HepG2 (cell line): ENCODE measurements around the gene MOB3C. TPM values are rescaled to one million over a fixed set of nuclear protein-coding genes. Genes with fewer than 3 reads are reported as not detected.

Experiments
- CEBPG ChIP-seq: IDR thresholded peaks from 2 replicates; pipeline ENCODE4 v1.6.1; 2016
- FOXA1 ChIP-seq, 2 experiments: fragments of 450-650 bp in 1 of 2; sonication (generic) in 1 of 2; formaldehyde crosslinking in 1 of 2; IDR thresholded peaks; 2 replicates each; pipeline versions ENCODE4 v1.4.0 to v1.6.1; 2016 to 2020; ENCODE audit warnings: missing genetic modification reagents in 1 of 2
- GTF2F1 ChIP-seq: fragments of 150-350 bp; IDR thresholded peaks from 2 replicates; pipeline ENCODE4 v1.6.1; 2014; ENCODE audit warnings: low read length
- MYC ChIP-seq: sonication (generic); formaldehyde crosslinking; IDR thresholded peaks from 2 replicates; pipeline ENCODE4 v1.9.0; 2021; ENCODE audit warnings: missing genetic modification reagents, borderline replicate concordance
- SNAPC5 ChIP-seq: sonication (generic); formaldehyde crosslinking; IDR thresholded peaks from 2 replicates; pipeline ENCODE4 v1.8.1; 2023; ENCODE audit warnings: mild to moderate bottlenecking, missing genetic modification reagents, borderline replicate concordance
- SP4 ChIP-seq: sonication (generic); formaldehyde crosslinking; IDR thresholded peaks from 2 replicates; pipeline ENCODE4 v1.8.1; 2023; ENCODE audit warnings: mild to moderate bottlenecking, missing genetic modification reagents
- TFDP1 ChIP-seq: IDR thresholded peaks from 2 replicates; pipeline ENCODE4 v1.6.1; 2016; ENCODE audit warnings: missing compliant biosample characterization, missing genetic modification reagents, borderline replicate concordance
- THAP7 ChIP-seq: sonication (generic); formaldehyde crosslinking; IDR thresholded peaks from 2 replicates; pipeline ENCODE4 v1.8.1; 2023; ENCODE audit warnings: mild to moderate bottlenecking, missing genetic modification reagents
- ZHX1 ChIP-seq: sonication (generic); formaldehyde crosslinking; IDR thresholded peaks from 2 replicates; pipeline ENCODE4 v1.8.1; 2022; ENCODE audit warnings: low read depth, mild to moderate bottlenecking, missing genetic modification reagents
- ZKSCAN8 ChIP-seq: IDR thresholded peaks from 2 replicates; pipeline ENCODE4 v1.6.1; 2016; ENCODE audit warnings: borderline replicate concordance, missing genetic modification reagents, missing compliant biosample characterization
- ZNF280D ChIP-seq: sonication (generic); formaldehyde crosslinking; IDR thresholded peaks from 2 replicates; pipeline ENCODE4 v1.5.1; 2020; ENCODE audit warnings: mild to moderate bottlenecking, missing genetic modification reagents
- ZNF326 ChIP-seq: sonication (generic); formaldehyde crosslinking; IDR thresholded peaks from 2 replicates; pipeline ENCODE4 v1.4.0; 2020; ENCODE audit warnings: missing genetic modification reagents, borderline replicate concordance
- ZNF556 ChIP-seq: sonication (generic); formaldehyde crosslinking; IDR thresholded peaks from 2 replicates; pipeline ENCODE4 v1.4.0; 2020; ENCODE audit warnings: mild to moderate bottlenecking, missing genetic modification reagents, borderline replicate concordance
- ZNF878 ChIP-seq: sonication (generic); formaldehyde crosslinking; IDR thresholded peaks from 2 replicates; pipeline ENCODE4 v1.8.1; 2023; ENCODE audit warnings: mild to moderate bottlenecking, missing genetic modification reagents, moderate library complexity
- ZSCAN20 ChIP-seq: sonication (generic); formaldehyde crosslinking; IDR thresholded peaks from 2 replicates; pipeline ENCODE4 v1.4.0; 2020; ENCODE audit warnings: missing genetic modification reagents, mild to moderate bottlenecking, borderline replicate concordance
- polyA plus RNA-seq, 8 experiments: library from polyadenylated mRNA; depleted of rRNA in 3 of 8; stranded (reverse) in 7 of 8; unstranded in 1 of 8; fragments of >200 nt; fragmentation: Illumina TruSeq in 4 of 8; extraction: Trizol in 4 of 8; gene quantifications; 2 replicates each; pipeline versions ENCODE4 v1.2.1 to v1.2.3, GENCODE V29; 2011 to 2016; ENCODE audit warnings: low read depth in 4 of 8, missing spikeins in 1 of 8, mixed read lengths in 1 of 8; ENCODE audit not compliant: insufficient read depth in 1 of 8
- total RNA-seq, 5 experiments: library from RNA; depleted of rRNA; stranded (reverse); fragments of >200 nt; fragmentation: Illumina TruSeq; extraction: Trizol; gene quantifications; 2 replicates each; pipeline ENCODE4 v1.2.3, GENCODE V29; 2016; ENCODE audit warnings: low read depth in 1 of 5
- TF ChIP-seq, protein P1 (sequence below): sonication (generic); formaldehyde crosslinking; IDR thresholded peaks from 2 replicates; pipeline ENCODE4 v1.5.1; 2020; ENCODE audit warnings: mild to moderate bottlenecking, missing genetic modification reagents, borderline replicate concordance
- TF ChIP-seq, protein P2 (sequence below): fragments of 450-650 bp; IDR thresholded peaks from 2 replicates; pipeline ENCODE4 v1.6.1; 2017

The MOB3C gene
- total and polyA plus RNA-seq, 2 of the 13 experiments (the other 11 are each of a cell fraction or from before 2014, with no cell fraction given), result 3.5 to 4.1 TPM

- TF ChIP-seq MYC (CRISPR knock-in tag) (0 out of 2 replicates have a peak, but pooled peaks have one; percentile 16), SP4 (CRISPR knock-in tag) (peak; percentile 18; the same call in 1 of the 2 replicates), ZHX1 (CRISPR knock-in tag) (no peak), SNAPC5 (CRISPR knock-in tag) (no peak), TFDP1 (CRISPR knock-in tag) (no peak), ZNF280D (CRISPR knock-in tag) (no peak), ZNF326 (CRISPR knock-in tag) (no peak), ZNF878 (no peak), FOXA1 (IDR thresholded peaks at IDR 0.05) (no peak), FOXA1 (CRISPR knock-in tag; IDR thresholded peaks at IDR 0.05) (no peak), GTF2F1 (no peak), ZSCAN20 (no peak), THAP7 (no peak), ZKSCAN8 (CRISPR knock-in tag) (no peak), ZNF556 (CRISPR knock-in tag) (no peak), CEBPG (CRISPR knock-in tag) (no peak)
- TF ChIP-seq, protein P1, sequence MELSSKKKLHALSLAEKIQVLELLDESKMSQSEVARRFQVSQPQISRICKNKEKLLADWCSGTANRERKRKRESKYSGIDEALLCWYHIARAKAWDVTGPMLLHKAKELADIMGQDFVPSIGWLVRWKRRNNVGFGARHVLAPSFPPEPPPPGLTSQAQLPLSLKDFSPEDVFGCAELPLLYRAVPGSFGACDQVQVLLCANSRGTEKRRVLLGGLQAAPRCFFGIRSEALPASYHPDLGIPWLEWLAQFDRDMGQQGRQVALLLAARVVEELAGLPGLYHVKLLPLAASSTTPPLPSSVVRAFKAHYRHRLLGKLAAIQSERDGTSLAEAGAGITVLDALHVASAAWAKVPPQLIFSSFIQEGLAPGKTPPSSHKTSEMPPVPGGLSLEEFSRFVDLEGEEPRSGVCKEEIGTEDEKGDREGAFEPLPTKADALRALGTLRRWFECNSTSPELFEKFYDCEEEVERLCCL (CRISPR knock-in tag), result no peak
- TF ChIP-seq, protein P2, sequence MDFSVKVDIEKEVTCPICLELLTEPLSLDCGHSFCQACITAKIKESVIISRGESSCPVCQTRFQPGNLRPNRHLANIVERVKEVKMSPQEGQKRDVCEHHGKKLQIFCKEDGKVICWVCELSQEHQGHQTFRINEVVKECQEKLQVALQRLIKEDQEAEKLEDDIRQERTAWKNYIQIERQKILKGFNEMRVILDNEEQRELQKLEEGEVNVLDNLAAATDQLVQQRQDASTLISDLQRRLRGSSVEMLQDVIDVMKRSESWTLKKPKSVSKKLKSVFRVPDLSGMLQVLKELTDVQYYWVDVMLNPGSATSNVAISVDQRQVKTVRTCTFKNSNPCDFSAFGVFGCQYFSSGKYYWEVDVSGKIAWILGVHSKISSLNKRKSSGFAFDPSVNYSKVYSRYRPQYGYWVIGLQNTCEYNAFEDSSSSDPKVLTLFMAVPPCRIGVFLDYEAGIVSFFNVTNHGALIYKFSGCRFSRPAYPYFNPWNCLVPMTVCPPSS, result no peak
Observed at GRCh38 chr1:46616277-46617107, at the start of gene MOB3C (continued).
